ENCODE measurements around the gene STAC.

Gene STAC

GRCh38 chr3:36403661-36404060, 23.4 kb downstream of the STAC start:
- no peak for TF ChIP-seq CTCF (IDR thresholded peaks at IDR 0.05; ENCODE audit: insufficient read depth, low read length, missing control alignments)
- ChIA-PET POLR2A (no interaction called here), CTCF (no interaction called here)
- no peak for DNase-seq (ENCODE audit: low read depth, low spot score)
- no peak overlapping the region for H3K4me3 ChIP-seq (ENCODE audit: low read depth, low read length)

GRCh38 chr3:36405190-36405589, 24.9 kb downstream of the STAC start:
- no peak for TF ChIP-seq CTCF (IDR thresholded peaks at IDR 0.05; ENCODE audit: insufficient read depth, low read length, missing control alignments)
- DNase-seq (ENCODE audit: low read depth, low spot score) = no peak
- POLR2A ChIA-PET = no interaction called here
- H3K4me3 ChIP-seq (ENCODE audit: low read depth, low read length) = no peak overlapping the region
- CTCF ChIA-PET = no interaction called here

GRCh38 chr3:36408146-36408545, 27.8 kb downstream of the STAC start:
- ChIA-PET POLR2A (no interaction called here), CTCF (interaction anchor here (0.7 kb wide), 1 partner anchor 133 kb away, joined by 3 read pairs; no protein-coding TSS in a partner anchor)
- no peak for TF ChIP-seq CTCF (IDR thresholded peaks at IDR 0.05; ENCODE audit: insufficient read depth, low read length, missing control alignments)
- no peak overlapping the region for H3K4me3 ChIP-seq (ENCODE audit: low read depth, low read length)
- no peak for DNase-seq (ENCODE audit: low read depth, low spot score)

DNA sequence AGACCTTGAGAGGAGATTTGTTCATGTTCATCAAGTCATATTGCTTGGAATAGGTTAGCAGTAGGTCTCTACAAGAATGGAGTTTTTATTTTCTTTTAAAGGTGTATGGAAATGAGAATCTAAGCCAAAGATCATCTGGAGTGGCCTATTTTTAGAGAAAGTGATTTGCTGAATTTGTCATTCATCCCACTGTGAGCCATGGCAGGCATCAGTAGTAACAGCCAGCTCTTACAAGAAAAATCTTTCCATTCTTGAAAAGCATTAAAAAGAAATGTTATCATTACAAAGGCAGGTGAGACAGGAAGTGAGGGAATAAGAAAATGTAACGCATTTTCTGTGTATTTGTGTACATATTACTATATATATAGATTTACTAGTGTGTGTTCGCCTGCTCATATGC, 29.6 kb downstream of the STAC start:
- CTCF ChIA-PET = no interaction called here
- no peak for TF ChIP-seq CTCF (IDR thresholded peaks at IDR 0.05; ENCODE audit: insufficient read depth, low read length, missing control alignments)

DNA sequence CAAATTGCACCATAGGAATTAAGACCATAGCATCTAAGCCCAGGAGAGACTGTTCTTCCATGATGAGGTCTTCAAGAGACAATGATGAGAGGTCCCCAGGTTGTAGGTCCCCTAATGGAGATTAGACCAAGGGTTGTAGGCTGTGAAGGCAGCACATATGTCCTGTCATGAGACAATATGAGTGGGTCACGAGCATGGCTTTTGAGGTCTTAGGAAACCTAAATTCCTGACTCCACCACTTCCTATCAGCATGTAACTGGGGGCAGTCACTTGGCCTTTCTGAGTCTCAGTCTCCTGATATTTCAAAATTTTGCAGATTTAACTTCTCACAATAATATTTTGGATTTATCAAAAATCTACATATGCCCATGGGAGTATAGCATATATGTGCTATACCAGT, 31.3 kb downstream of the STAC start:
- no peak overlapping the region for H3K4me3 ChIP-seq (ENCODE audit: low read depth, low read length)
- TF ChIP-seq CTCF (IDR thresholded peaks at IDR 0.05; ENCODE audit: insufficient read depth, low read length, missing control alignments) = no peak
- ChIA-PET POLR2A (no interaction called here), CTCF (no interaction called here)
- no peak for DNase-seq (ENCODE audit: low read depth, low spot score)

More for the DNA sequence above, 29.6 kb downstream of the STAC start:
- POLR2A ChIA-PET = no interaction called here
- no peak for DNase-seq (ENCODE audit: low read depth, low spot score)
- no peak overlapping the region for H3K4me3 ChIP-seq (ENCODE audit: low read depth, low read length)

- no peak overlapping the region for H3K4me3 ChIP-seq (ENCODE audit: low read depth, low read length)
- TF ChIP-seq CTCF (IDR thresholded peaks at IDR 0.05; ENCODE audit: insufficient read depth, low read length, missing control alignments) = no peak
- ChIA-PET POLR2A (no interaction called here), CTCF (no interaction called here)
- DNase-seq (ENCODE audit: low read depth, low spot score) = no peak
Measured at GRCh38 chr3:36416599-36416998, 36.3 kb downstream of the STAC start.
